ENCODE results near the gene SUSD1. TPM values are rescaled to one million over a fixed set of nuclear protein-coding genes. Genes with fewer than 3 reads are reported as not detected.

The SUSD1 gene
- total and polyA plus RNA-seq, 4 donors = 1.2 to 19.0 (median 3.2) TPM

GRCh38 chr9:112180387-112180881 is 5.3 kb upstream of the SUSD1 start:
- Histone ChIP-seq H3K36me3 (ENCODE audit: control insufficient read depth in 4 of 4, insufficient read depth in 3 of 4, low read depth in 1 of 4, low read length in 3 of 4) (no peaks in the 10 kb centered on the region), H3K27me3 (ENCODE audit: control insufficient read depth in 4 of 4, insufficient read depth in 4 of 4, low read length in 3 of 4) (no peaks in the 10 kb centered on the region), H3K4me3 (ENCODE audit: low read depth in 1 of 3, low read length in 3 of 3) (no peak overlapping the region), H3K9me3 (ENCODE audit: control insufficient read depth in 4 of 4, low read length in 3 of 4) (no peaks in the 10 kb centered on the region), H3K4me1 (ENCODE audit: control insufficient read depth in 4 of 4, insufficient read depth in 4 of 4, low read length in 3 of 4) (peaks cover 0 to 4% (median under 1%) of the 10 kb centered on the region in 4 donors), H3K9ac (ENCODE audit: low read depth in 1 of 2, low read length in 2 of 2) (no peak overlapping the region), H3K27ac (ENCODE audit: low read depth in 1 of 2, low read length in 2 of 2) (no peak overlapping the region)
- DNase-seq (ENCODE audit: low spot score) = no peak
- 37% methylated on average over 3 of the region's 3 CpGs for WGBS
- TF ChIP-seq GABPA (IDR thresholded peaks at IDR 0.05 in 1 of 2, conservative IDR thresholded peaks at IDR 0.05 in 1 of 2) (no peak), FOXA2 (IDR thresholded peaks at IDR 0.05) (no peak), ZBTB33 (IDR thresholded peaks at IDR 0.05) (no peak), EGR1 (IDR thresholded peaks at IDR 0.05; ENCODE audit: low read depth in 2 of 2) (no peak), ATF3 (IDR thresholded peaks at IDR 0.05) (no peak), TAF1 (conservative IDR thresholded peaks at IDR 0.05) (no peak), JUND (IDR thresholded peaks at IDR 0.05) (no peak), RXRA (IDR thresholded peaks at IDR 0.05) (no peak), NR2F2 (IDR thresholded peaks at IDR 0.05) (no peak), CTCF (IDR thresholded peaks at IDR 0.05; ENCODE audit: low read depth, low read length, missing input control) (no peak), REST (IDR thresholded peaks at IDR 0.05) (no peak)

- Histone ChIP-seq H3K27me3 (ENCODE audit: control insufficient read depth in 4 of 4, insufficient read depth in 4 of 4, low read length in 3 of 4) (no peaks in the 10 kb centered on the region), H3K36me3 (ENCODE audit: control insufficient read depth in 4 of 4, insufficient read depth in 3 of 4, low read depth in 1 of 4, low read length in 3 of 4) (no peaks in the 10 kb centered on the region), H3K4me1 (ENCODE audit: control insufficient read depth in 4 of 4, insufficient read depth in 4 of 4, low read length in 3 of 4) (peaks cover 0 to 8% (median 2%) of the 10 kb centered on the region in 4 donors), H3K4me3 (ENCODE audit: low read depth in 1 of 3, low read length in 3 of 3) (no peak overlapping the region), H3K9ac (ENCODE audit: low read depth in 1 of 2, low read length in 2 of 2) (no peak overlapping the region), H3K9me3 (ENCODE audit: control insufficient read depth in 4 of 4, low read length in 3 of 4) (no peaks in the 10 kb centered on the region), H3K27ac (ENCODE audit: low read depth in 1 of 2, low read length in 2 of 2) (no peak overlapping the region)
- no peak for DNase-seq (ENCODE audit: low spot score)
- 86% methylated on average over 4 of the region's 4 CpGs for WGBS
- TF ChIP-seq MAX (IDR thresholded peaks at IDR 0.05) = no peak
- TF ChIP-seq ZBTB33 (IDR thresholded peaks at IDR 0.05) = no peak
- TF ChIP-seq CTCF (IDR thresholded peaks at IDR 0.05; ENCODE audit: low read depth, low read length, missing input control) = no peak
- no peak for TF ChIP-seq JUND (IDR thresholded peaks at IDR 0.05)
- TF ChIP-seq ATF3 (IDR thresholded peaks at IDR 0.05) = no peak
- no peak for TF ChIP-seq TAF1 (conservative IDR thresholded peaks at IDR 0.05)
- no peak for TF ChIP-seq HNF4G (IDR thresholded peaks at IDR 0.05)
- TF ChIP-seq RAD21 (IDR thresholded peaks at IDR 0.05) = no peak
- no peak for TF ChIP-seq SP1 (IDR thresholded peaks at IDR 0.05)
- TF ChIP-seq HNF4A (conservative IDR thresholded peaks at IDR 0.05) = no peak
Measured at GRCh38 chr9:112179816-112180215, 4.7 kb upstream of the SUSD1 start.

Measured in liver (tissue), 9 donors.